GM18505 (cell line): ENCODE results near the gene ZBTB46.

ENCODE experiments used
- ATAC-seq: cut with Tn5 transposase; IDR thresholded peaks from one replicate; pipeline ENCODE4 v1.9.1; 2021; ENCODE audit not compliant: unreplicated experiment
- POLR2A ChIP-seq: IDR thresholded peaks from 4 replicates; pipeline ENCODE4 v1.6.1; 2011; ENCODE audit warnings: borderline replicate concordance; ENCODE audit not compliant: insufficient read depth, insufficient read length; ENCODE audit errors: extremely low read depth

The ZBTB46 gene

DNA sequence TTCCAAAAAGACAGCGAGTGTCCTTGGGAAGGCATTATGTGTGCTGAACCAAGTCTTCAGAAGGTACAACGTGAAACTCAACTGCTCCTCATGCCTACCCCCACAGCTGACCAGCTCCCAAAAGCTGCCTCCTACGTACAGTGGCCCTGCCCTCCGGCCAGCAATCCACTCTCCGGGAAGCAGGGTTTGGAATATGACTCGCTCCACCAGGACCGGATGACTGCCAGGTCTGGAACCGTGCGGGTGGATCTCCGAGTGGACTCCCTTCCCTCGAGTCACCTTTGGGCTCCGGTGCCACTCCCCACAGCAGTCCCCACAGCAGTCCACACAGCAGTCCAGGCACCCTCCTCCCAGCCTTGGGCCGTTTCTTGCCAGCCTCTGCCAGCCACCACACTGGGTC, 4.3 kb downstream of the ZBTB46 start:
- ATAC-seq, result no peak
- TF ChIP-seq POLR2A, result no peak

DNA sequence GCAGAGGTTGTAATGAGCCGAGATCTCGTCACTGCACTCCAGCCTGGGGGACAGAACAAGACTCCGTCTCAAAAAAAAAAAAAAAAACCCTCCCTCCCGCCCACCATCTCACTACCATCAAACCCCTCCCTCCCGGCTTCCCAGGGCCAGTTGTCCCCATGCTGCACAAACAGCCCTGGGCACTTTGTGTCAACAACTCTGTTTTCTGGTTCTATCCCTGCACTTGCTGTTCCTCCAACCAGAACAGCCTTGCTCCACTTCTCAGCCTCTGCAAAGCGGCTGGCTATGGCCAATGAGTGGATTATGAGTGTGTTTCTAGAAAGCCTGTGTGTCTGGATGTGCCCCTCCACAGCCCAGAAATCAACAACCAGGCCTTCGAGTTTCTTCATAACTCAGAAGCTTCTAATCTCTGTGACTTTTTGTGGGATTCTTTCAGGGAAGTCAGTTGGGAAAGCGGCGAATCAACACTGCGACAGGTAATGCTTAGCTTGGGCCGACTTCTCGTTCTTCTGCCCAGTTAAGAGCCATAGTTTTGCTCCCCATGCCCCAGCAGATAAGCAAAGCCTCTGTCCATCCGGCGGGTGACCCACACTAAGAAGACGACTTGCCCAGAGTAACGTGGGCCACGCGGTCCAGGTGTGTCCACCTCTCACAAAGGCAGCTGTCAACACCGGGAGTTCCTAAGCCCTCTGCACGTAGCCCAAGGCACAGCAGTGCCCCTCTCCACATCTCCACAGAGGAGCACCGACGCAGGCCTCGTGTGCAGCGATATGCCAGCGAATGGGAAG, 5.5 kb downstream of the ZBTB46 start:
- no peak for ATAC-seq
- TF ChIP-seq POLR2A, result no peak

GRCh38 chr20:63823691-63824311, 7.3 kb downstream of the ZBTB46 start:
- no peak for TF ChIP-seq POLR2A

GRCh38 chr20:63822276-63822696, 8.8 kb downstream of the ZBTB46 start:
- TF ChIP-seq POLR2A, result no peak

More at GRCh38 chr20:63823691-63824311, 7.3 kb downstream of the ZBTB46 start:
- no peak for ATAC-seq

GRCh38 chr20:63821811-63822210, 9.3 kb downstream of the ZBTB46 start:
- no peak for TF ChIP-seq POLR2A
- ATAC-seq, result no peak

More at GRCh38 chr20:63822276-63822696, 8.8 kb downstream of the ZBTB46 start:
- no peak for ATAC-seq

- ATAC-seq, result no peak
- no peak for TF ChIP-seq POLR2A
Measured at GRCh38 chr20:63819224-63819921, 11.7 kb downstream of the ZBTB46 start.

DNA sequence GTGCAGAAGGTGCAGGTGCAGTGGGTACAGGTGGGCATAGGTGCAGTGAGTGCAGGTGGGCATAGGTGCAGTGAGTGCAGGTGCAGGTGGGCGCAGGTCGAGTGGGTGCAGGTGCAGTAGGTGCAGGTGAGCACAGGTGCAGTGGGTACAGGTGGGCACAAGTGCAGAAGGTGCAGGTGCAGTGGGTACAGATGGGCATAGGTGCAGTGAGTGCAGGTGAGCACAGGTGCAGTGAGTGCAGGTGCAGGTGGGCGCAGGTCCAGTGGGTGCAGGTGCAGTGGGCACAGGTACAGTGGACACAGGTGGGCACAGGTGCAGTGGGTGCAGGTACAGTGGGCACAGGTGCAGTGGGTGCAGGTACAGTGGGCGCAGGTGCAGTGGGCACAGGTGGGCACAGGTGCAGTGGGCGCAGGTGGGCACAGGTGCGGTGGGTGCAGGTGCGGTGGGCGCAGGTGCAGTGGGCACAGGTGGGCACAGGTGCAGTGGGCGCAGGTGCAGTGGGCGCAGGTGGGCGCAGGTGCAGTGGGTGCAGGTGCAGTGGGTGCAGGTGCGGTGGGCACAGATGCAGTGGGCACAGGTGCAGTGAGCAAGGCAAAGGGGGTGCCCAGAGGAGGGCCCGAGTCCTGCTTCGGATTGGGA, 15.3 kb downstream of the ZBTB46 start:
- no peak for TF ChIP-seq POLR2A
- ATAC-seq, result no peak

- no peak for ATAC-seq
- TF ChIP-seq POLR2A, result no peak
Measured at GRCh38 chr20:63814891-63815614, 16.0 kb downstream of the ZBTB46 start.

DNA sequence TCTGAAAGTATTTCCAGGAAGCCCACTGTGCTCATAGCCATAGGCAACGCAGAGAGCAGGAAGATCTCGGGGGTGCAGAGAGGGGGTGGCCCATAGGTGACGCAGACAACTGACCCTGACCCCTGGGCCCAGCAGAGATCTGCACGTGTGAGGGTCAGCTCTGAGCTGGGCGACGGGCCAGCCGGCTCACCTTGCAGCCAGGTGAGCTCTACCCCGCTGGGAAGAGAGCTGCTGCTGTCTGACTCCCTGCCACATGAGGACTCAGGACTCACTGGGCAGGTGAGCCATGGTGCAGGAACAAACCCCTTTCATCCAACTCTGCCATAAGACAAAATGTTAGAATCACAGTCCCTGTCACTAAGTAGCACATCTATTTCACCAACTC, 19.6 kb downstream of the ZBTB46 start:
- no peak for TF ChIP-seq POLR2A
- ATAC-seq, result no peak

DNA sequence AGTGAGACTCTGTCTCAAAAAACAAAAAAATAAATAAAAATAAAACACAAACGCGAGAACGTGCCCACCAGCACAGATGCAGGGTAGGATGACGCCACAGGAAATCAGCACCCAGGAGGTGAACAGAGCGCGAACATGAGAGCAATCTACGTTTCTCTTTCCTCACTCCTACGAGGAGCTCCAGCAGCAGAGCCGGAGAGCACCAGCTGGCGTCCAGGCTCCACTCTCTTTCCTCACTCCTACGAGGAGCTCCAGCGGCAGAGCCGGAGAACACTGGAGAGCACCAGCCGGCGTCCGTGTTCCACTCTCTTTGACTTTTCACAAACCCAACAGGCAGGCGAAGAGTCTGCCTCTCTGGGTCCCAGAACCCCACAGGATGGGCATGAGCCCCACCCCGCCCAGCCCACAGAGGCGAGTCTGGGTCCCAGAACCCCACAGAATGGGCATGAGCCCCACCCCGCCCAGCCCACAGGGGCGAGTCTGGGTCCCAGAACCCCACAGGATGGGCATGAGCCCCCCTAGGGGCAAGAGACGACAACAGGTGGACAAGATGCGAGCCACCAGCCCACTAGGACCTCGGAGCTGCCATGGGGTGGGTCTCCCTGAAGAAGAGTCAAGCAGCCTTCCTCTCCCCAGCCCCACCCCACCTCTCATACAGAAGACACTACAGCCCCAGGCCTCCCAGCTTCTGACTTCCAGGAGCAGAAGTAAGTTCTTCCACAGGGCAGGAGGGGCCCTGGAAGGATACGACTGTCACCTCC, 20.2 kb downstream of the ZBTB46 start:
- no peak for ATAC-seq
- no peak for TF ChIP-seq POLR2A

GRCh38 chr20:63809856-63810255, 21.2 kb downstream of the ZBTB46 start:
- no peak for TF ChIP-seq POLR2A
- no peak for ATAC-seq
